Stromal cell of bone marrow (primary cell): ENCODE results near the gene TLDC2.
A peak's percentile ranks its signal among the peaks of the same experiment; 100 is the strongest.

Experiments
- DNase-seq: peaks from one replicate; pipeline ENCODE4 v3.0.0-alpha.2; 2012; ENCODE audit warnings: low read depth

The TLDC2 gene

GRCh38 chr20:36850759-36851158 is 25.2 kb upstream of the TLDC2 start:
- no peak for DNase-seq

- DNase-seq, result no peak
These were observed 24.4 kb upstream of the TLDC2 start for GRCh38 chr20:36851490-36851889.

GRCh38 chr20:36852187-36852586 is 23.8 kb upstream of the TLDC2 start:
- DNase-seq, result no peak

GRCh38 chr20:36854348-36855240 is 21.3 kb upstream of the TLDC2 start:
- DNase-seq, result no peak

GRCh38 chr20:36855241-36855657 is 20.7 kb upstream of the TLDC2 start:
- DNase-seq, result no peak

GRCh38 chr20:36856195-36856594 is 19.7 kb upstream of the TLDC2 start:
- no peak for DNase-seq

GRCh38 chr20:36856691-36857635 is 19.0 kb upstream of the TLDC2 start:
- no peak for DNase-seq

- DNase-seq, result no peak
These were observed 16.7 kb upstream of the TLDC2 start for GRCh38 chr20:36859282-36859555.

GRCh38 chr20:36859700-36860330 is 16.1 kb upstream of the TLDC2 start:
- DNase-seq, result no peak

- no peak for DNase-seq
These were observed 15.6 kb upstream of the TLDC2 start for GRCh38 chr20:36860339-36860738.

GRCh38 chr20:36860811-36861624 is 14.9 kb upstream of the TLDC2 start:
- no peak for DNase-seq

GRCh38 chr20:36861625-36861874 is 14.4 kb upstream of the TLDC2 start:
- no peak for DNase-seq

- DNase-seq, result peak; percentile 83
These were observed 13.8 kb upstream of the TLDC2 start for GRCh38 chr20:36861875-36862801.

- DNase-seq, result no peak
These were observed 12.9 kb upstream of the TLDC2 start for GRCh38 chr20:36862857-36863668.

GRCh38 chr20:36865076-36865860 is 10.7 kb upstream of the TLDC2 start:
- DNase-seq, result no peak

- DNase-seq, result no peak
These were observed 10.1 kb upstream of the TLDC2 start for GRCh38 chr20:36865861-36866149.

GRCh38 chr20:36866164-36866563 is 9.8 kb upstream of the TLDC2 start:
- DNase-seq, result no peak

GRCh38 chr20:36866681-36867495 is 9.1 kb upstream of the TLDC2 start:
- peak; percentile 70 for DNase-seq
